GM19438 (cell line): ENCODE results near the gene UBASH3B.

Experiments
- ATAC-seq: cut with Tn5 transposase; IDR thresholded peaks from one replicate; pipeline ENCODE4 v1.9.1; 2021; ENCODE audit warnings: low read depth; ENCODE audit not compliant: unreplicated experiment

UBASH3B gene

DNA sequence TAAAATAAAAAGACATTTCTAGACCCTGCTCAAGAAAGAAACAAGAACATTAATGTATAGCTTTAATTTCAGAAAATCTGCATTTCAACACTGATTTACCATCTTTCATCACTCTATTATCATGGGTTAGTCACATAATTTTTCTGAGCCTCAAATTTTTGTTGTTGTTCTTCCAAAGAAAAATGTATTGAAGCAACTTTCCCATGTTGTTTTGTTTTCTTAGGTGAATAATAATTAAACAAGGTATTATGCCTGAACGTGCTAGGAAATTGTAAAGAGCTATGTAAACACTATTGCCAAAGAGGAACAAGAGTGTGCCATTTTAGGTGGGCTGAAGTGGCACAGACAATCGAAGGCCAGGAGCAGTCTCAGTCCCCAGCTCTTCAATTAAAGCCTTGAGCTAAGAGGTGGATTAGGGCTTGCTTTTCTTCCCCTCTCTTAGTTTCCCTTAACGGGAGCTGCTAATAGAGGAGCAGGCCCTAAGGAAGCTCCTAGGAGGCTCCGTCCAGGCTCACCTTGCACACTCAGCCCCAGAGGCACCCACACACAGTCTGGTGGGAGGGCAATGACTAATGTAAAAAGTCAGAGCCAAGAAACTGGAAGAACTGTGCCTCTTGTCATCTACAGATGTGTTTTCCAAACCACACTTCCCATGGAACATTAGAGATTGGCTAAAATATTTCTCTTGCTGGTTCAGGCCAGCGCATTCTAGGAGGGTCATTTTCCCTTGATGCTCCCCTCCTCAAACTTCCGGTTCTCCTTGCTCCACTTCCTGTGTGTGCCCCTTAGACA lies 8.8 kb upstream of the UBASH3B start:
- ATAC-seq = no peak

- no peak for ATAC-seq
Measured at GRCh38 chr11:122647736-122648275, 7.7 kb upstream of the UBASH3B start.

GRCh38 chr11:122649116-122649515 lies 6.4 kb upstream of the UBASH3B start:
- no peak for ATAC-seq

GRCh38 chr11:122650619-122651018 lies 4.9 kb upstream of the UBASH3B start:
- ATAC-seq = no peak

- no peak for ATAC-seq
Measured at GRCh38 chr11:122652495-122652894, 3.0 kb upstream of the UBASH3B start.

DNA sequence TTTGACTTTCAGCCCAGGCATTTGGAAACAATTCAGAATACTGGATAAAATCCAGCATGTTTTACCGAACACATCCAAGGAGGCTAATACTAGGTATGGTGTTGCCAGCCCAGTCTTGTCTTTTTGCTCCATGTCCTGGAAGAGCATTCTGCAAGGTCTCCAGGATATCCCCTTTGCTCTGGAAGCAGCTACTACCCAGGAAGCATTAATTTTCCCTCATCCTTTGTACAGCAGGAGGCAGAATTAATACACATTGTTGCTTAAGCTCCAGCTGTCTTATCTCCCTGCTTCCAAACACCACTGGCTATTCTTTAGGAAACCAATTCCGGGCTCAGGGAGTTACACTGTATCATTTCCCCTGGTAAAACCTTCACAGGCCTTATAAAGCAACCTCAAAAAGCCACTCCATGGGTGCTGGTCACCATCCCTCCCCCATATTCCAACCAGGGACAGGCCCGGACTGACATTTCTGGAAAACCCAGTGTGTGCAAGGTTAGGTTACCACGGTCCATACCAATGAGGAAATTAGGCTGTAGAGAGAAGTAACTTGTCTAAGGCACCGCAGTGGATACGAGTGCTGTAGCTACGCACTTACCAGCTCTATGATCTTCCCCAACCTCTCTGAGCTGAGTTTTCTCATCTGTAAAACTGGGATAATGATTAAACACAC lies 1.5 kb upstream of the UBASH3B start:
- no peak for ATAC-seq

GRCh38 chr11:122656073-122656630 lies 630 bp downstream of the UBASH3B start:
- peak; percentile 59 for ATAC-seq

DNA sequence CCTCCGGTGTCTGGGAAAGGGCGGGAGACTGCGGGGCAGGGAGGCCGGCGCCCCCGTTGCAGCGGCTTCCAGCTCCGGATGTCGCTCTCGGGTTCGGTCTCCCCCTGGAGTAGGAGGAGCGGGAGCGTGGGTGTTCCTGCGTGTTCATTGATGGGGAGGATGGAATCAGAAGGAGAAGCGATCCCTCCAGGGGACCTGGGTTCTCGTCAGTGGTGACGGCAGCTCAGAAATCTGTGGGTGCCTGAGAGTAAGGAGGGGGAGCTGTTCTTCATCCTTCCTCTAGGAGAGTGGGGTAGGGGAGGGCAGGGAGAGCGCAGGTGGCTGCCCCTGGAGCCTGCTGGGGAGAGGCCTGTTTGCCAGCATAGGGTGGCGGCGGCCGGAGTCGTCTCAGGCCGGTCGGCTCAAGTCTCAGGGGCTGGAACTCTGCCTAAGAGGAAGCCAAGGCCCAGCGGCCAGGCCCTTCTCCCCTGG lies 1.1 kb downstream of the UBASH3B start:
- ATAC-seq = no peak

GRCh38 chr11:122659676-122660554 lies 4.4 kb downstream of the UBASH3B start:
- no peak for ATAC-seq

DNA sequence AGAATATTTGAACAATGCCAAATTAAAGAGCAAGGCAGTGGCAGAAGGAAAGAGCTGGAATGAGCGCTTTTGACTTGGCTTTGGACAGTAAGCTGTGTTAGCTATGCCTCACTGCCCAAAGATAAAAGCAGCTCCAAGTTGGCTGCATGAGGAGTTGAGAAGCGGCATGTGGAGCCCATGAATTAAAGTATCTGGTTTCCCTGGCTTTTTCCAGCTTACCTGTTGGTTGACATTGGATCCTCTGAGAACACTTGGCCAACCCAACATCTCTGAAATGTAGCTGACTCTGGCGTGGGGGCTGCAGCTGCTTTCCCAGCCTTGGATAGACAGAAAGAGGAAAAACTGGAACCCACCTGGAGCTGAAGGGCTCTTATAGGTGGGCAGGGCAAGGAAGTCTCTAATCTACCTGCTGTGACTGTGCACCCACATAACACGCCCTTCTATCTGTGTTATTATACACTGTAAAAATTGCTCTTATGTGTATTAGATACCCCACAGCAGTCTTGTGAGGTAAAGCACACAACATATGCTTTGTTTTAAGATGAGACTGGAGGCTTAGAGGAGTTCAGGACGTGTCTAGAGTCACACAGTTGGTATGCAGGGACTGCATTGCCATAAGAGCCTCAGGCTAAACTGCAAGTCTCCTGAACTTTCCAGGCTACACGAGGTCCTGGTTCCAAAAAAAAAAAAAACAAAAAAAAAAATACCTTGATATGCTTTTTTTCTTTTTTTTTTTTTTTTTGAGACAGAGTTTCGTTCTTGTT lies 5.8 kb downstream of the UBASH3B start:
- no peak for ATAC-seq

DNA sequence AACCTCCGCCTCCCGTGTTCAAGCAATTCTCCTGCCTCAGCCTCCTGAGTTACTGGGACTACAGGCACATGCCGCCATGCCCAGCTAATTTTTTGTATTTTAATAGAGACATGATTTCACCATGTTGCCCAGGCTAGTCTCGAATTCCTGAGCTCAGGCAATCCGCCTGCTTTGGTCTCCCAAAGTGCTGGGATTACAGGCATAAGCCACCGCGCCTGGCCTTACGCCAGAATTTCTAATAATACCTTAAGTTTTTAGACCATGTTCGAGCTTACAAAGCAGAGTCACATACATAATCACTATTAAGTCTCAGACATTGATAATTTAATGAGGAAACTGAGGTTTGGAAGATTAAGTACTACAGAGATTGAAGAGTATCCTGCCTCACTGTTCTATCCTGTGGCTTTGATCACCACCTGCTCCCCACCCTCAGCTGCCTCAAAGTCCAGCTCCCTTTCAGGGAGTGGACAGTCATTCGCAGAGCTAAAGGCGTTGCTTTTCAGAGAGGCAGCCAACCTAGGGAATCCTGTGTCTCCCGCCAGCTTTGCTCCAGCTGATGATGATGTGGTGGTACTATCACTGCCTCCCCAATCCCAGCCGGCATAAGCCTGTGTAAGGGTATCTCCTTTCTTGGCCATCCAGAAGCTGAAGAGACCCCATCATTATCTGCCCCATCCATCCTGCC lies 7.7 kb downstream of the UBASH3B start:
- ATAC-seq = no peak

DNA sequence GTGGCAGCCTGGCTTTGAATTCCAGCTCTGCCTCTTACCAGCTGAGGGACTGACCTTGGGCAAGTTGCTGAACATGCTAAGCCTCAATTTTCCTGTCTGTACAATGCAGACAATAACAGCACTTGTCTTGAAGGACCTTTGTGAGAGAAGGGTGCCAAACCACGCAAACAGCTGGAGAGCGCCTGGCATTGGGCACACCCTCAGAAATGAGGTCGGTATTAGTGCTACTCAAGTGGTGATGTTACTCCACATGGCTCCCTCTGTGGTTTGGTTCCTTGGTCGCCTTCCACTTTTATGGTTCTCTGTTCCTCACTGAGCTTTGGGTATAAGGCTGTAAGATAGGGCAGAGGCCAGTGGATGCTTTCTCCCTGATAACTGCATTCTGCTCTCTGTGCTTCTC lies 8.2 kb downstream of the UBASH3B start:
- ATAC-seq = no peak

DNA sequence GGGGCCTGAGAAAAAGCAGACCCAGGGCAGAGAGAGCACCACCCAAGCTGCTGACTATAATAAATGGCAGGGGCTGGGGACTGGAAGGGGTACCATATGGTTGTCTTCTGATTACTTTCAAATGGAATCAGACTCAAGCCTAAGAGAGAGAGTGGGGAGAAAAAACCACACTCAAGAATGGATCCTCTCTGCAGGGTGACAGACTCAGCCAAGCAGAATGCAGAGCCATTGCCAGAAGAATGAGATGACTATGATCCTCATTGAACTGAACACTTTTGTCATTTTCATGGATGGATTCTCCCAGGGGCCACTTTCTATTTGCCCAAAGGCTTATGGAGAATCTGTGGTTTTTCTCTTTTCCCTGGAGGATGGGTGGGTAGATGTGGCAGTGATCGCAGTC lies 8.7 kb downstream of the UBASH3B start:
- ATAC-seq = no peak

GRCh38 chr11:122665861-122666260 lies 10.3 kb downstream of the UBASH3B start:
- ATAC-seq = no peak

GRCh38 chr11:122666743-122667142 lies 11.2 kb downstream of the UBASH3B start:
- ATAC-seq = no peak

- no peak for ATAC-seq
Measured at GRCh38 chr11:122668562-122669090, 13.1 kb downstream of the UBASH3B start.

DNA sequence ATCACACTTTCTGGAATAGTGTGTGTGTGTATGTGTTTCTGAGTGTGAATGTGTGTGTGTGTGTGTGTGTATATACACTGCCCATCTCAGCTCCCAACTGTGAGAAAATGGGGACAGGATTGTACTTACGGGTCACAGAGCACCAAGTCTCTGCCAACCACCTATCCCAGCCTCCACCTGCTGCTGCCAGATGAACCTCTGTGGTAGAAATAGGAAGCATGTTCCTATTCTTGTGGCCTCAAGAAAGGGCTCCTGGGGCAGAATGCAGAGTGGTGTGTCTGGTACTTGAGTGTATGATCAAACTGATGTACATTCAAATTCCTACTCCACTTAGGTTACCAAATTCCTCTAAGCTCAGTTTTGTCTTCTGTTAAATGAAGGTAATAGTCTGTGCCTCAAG lies 14.6 kb downstream of the UBASH3B start:
- ATAC-seq = no peak

DNA sequence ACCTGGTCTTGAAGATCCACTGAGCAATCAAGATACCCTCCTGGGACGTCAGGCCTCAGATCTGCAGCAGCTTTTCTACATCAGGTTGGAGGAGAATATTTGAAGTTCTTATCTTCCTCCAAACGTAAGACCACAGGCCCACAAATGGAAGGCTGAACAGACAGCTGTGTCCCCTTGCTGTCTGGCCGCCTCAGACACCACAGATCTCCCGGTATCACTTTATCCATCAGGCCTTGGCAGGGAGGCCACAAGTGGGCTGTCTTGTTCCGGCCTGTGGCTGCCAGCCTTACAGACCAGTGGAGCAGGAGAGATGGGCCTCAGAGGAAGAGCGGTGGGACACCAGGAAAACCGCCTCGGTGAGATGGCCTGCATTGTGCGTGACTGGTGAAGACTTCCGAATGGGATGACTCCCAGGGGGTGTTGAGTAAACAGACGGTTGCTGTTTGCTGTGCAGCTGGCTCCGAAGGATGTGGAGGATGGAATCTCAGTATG lies 15.9 kb downstream of the UBASH3B start:
- no peak for ATAC-seq

GRCh38 chr11:122672892-122673291 lies 17.4 kb downstream of the UBASH3B start:
- no peak for ATAC-seq
